Liver (tissue), 3 donors: ENCODE measurements around the gene SAMD4B.

Experiments
- CTCF ChIP-seq: fragments of 150-350 bp; IDR thresholded peaks from 2 replicates; pipeline ENCODE4 v1.5.1; 2017; ENCODE audit warnings: improper control_type of control experiment, low read depth, low read length; ENCODE audit not compliant: missing input control
- EGR1 ChIP-seq, 2 donors: IDR thresholded peaks; 2 replicates each; pipeline ENCODE4 v1.6.1; 2016 to 2018; ENCODE audit warnings: antibody characterized with exemption in 2 of 2, low read depth in 2 of 2
- FOXA2 ChIP-seq: IDR thresholded peaks from 2 replicates; pipeline ENCODE4 v1.6.1; 2016; ENCODE audit warnings: antibody characterized with exemption
- GABPA ChIP-seq, 2 donors: IDR thresholded peaks in 1 of 2; conservative IDR thresholded peaks in 1 of 2; 2 replicates each; pipeline ENCODE4 v1.6.1; 2016; ENCODE audit warnings: antibody characterized with exemption in 2 of 2, mild to moderate bottlenecking in 1 of 2, moderate library complexity in 1 of 2
- HNF4A ChIP-seq, 2 donors: conservative IDR thresholded peaks; 2 replicates each; pipeline ENCODE4 v1.6.1; 2016; ENCODE audit warnings: antibody characterized with exemption in 2 of 2, mild to moderate bottlenecking in 2 of 2
- MAX ChIP-seq: IDR thresholded peaks from 2 replicates; pipeline ENCODE4 v1.6.1; 2016; ENCODE audit warnings: antibody characterized with exemption
- REST ChIP-seq: IDR thresholded peaks from 2 replicates; pipeline ENCODE4 v1.6.1; 2016; ENCODE audit warnings: antibody characterized with exemption, mild to moderate bottlenecking
- SP1 ChIP-seq: IDR thresholded peaks from 2 replicates; pipeline ENCODE4 v1.6.1; 2018; ENCODE audit warnings: antibody characterized with exemption, mild to moderate bottlenecking
- TAF1 ChIP-seq: conservative IDR thresholded peaks from 2 replicates; pipeline ENCODE4 v1.6.1; 2016; ENCODE audit warnings: antibody characterized with exemption, mild to moderate bottlenecking
- YY1 ChIP-seq: IDR thresholded peaks from 2 replicates; pipeline ENCODE4 v1.6.1; 2016; ENCODE audit warnings: antibody characterized with exemption, mild to moderate bottlenecking
- ZBTB33 ChIP-seq: IDR thresholded peaks from 2 replicates; pipeline ENCODE4 v1.6.1; 2016; ENCODE audit warnings: antibody characterized with exemption
- donor health status: healthy.
- donor health status: healthy.

- peak; percentile 73 for TF ChIP-seq REST
- TF ChIP-seq CTCF, result no peak
- TF ChIP-seq GABPA (IDR thresholded peaks at IDR 0.05 in 1 of 2, conservative IDR thresholded peaks at IDR 0.05 in 1 of 2), result peak; percentile 82 to 91
- peak; percentile 98 for TF ChIP-seq YY1
- no peak for TF ChIP-seq MAX
- no peak for TF ChIP-seq EGR1 (IDR thresholded peaks at IDR 0.05; ENCODE audit: low read depth in 2 of 2)
- TF ChIP-seq HNF4A (conservative IDR thresholded peaks at IDR 0.05), result peak in 1 of 2 donors; percentile 43
- peak; percentile 93 for TF ChIP-seq SP1
- TF ChIP-seq TAF1, result peak; percentile 94
- TF ChIP-seq FOXA2, result no peak
- peak; percentile 53 for TF ChIP-seq ZBTB33
These were observed 48.7 kb downstream of the SAMD4B start, which contains the start of the genes MED29 and PAF1 for GRCh38 chr19:39390751-39391437.
